Fibroblast of pulmonary artery (primary cell): ENCODE data around the gene USP31.

Experiments used
- DNase-seq: peaks from one replicate; pipeline ENCODE4 v3.0.0-alpha.2; 2010; ENCODE audit warnings: low read depth
- H3K4me3 ChIP-seq: replicated peaks from 2 replicates; pipeline ENCODE4 v1.5.1; 2011; ENCODE audit warnings: low read depth, mild to moderate bottlenecking, control low read depth, low read length, moderate library complexity
- TF ChIP-seq, protein P1 (sequence below): IDR thresholded peaks from 2 replicates; pipeline ENCODE4 v1.5.1; 2011; ENCODE audit warnings: mild to moderate bottlenecking, control low read depth, low read length, inconsistent platforms; ENCODE audit errors: missing control alignments

USP31 gene

DNA sequence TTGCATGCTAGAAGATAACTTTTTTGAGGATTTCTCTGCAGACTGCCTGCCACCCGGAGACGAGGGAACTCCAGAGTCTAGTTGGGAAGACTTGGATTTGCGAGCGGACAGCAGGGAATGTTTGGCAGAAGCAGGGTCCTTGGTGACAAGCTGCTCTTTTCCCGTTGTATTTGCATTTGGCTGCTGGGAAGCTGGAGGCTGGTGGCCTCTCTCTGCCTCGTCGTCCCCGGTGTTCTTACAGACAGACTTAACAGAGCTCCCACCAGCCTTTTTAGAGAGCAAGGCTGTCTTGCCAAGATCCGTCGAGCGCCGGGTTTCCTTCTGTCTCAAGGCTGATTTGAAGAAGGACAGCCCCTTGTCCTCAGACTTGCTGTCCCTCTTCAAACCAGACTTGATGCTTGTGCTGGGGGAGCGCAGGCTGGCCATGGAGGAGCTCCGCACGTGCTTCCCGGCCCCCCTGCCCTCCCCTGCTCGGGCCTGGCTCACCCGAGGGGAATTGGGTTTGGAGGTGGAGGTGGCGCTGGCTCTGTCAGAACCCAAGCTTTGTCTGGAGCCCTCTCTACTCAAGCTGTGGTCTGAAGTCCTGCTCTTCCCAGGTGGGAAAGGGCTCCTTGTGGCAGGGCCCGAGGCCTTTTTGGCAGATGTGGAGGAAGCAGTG lies 81.0 kb downstream of the USP31 start:
- H3K4me3 ChIP-seq, result no peak overlapping the region
- TF ChIP-seq, protein P1, sequence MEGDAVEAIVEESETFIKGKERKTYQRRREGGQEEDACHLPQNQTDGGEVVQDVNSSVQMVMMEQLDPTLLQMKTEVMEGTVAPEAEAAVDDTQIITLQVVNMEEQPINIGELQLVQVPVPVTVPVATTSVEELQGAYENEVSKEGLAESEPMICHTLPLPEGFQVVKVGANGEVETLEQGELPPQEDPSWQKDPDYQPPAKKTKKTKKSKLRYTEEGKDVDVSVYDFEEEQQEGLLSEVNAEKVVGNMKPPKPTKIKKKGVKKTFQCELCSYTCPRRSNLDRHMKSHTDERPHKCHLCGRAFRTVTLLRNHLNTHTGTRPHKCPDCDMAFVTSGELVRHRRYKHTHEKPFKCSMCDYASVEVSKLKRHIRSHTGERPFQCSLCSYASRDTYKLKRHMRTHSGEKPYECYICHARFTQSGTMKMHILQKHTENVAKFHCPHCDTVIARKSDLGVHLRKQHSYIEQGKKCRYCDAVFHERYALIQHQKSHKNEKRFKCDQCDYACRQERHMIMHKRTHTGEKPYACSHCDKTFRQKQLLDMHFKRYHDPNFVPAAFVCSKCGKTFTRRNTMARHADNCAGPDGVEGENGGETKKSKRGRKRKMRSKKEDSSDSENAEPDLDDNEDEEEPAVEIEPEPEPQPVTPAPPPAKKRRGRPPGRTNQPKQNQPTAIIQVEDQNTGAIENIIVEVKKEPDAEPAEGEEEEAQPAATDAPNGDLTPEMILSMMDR, result no peak
- no peak for DNase-seq

DNA sequence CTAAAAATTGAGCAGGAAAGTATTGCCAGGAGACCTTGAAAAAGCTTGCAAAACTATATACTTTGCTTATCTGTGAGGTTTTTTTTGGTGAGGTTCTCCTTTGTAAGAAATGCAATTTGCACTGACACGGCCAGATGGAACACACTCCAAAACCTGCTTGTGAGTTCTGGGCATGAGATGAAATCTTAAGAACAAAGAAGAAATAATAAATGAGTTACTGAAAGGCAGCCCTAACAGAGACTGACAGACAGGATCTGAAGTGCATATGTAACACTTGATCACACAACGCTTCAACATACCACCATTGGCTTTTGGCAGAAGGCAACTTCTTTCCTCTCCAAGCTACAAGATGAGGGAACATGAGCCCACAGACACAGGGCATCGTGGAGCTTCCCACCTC lies 82.6 kb downstream of the USP31 start:
- no peak overlapping the region for H3K4me3 ChIP-seq
- DNase-seq, result no peak
- TF ChIP-seq, protein P1, result no peak

DNA sequence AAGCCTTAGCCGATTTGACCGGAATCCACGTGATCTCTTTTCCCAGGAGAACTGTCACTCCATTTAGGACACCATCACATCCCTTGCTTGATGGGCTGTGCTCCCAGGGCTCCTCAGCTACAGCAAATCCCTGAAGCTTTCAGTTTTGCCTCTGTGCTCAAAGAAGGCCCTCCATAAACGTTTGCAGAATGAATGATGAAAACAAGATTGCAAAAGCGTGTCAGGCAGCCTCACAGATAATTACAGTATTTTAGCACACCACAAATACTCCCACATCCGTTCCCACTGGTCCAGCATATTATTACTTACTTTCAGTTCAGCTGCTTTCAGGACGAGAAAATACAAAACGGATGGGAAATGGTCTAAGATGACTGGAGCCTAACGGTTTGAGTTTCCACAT lies 84.6 kb downstream of the USP31 start:
- TF ChIP-seq, protein P1, result no peak
- DNase-seq, result peak; percentile 42
- no peak overlapping the region for H3K4me3 ChIP-seq

DNA sequence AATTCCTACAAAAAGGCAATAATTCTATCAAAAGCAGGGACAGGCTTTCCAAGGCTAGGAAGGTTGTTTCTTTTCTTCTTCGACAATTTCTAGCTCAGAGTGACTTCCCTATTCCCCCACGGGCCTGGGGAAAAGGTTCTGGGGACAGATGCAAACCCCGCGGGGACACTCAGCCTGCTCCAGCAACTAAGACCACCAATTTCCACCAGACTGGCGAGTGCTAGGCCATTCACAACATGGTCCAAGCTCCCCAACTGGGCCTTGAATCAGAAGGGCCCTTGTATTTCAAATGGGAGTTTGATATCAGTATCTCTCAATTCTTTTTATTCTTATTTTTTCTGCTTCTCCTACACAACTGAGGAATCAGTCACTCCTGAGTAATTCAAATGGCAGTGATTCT lies 86.7 kb downstream of the USP31 start:
- TF ChIP-seq, protein P1, result no peak
- no peak for DNase-seq
- H3K4me3 ChIP-seq, result no peak overlapping the region

DNA sequence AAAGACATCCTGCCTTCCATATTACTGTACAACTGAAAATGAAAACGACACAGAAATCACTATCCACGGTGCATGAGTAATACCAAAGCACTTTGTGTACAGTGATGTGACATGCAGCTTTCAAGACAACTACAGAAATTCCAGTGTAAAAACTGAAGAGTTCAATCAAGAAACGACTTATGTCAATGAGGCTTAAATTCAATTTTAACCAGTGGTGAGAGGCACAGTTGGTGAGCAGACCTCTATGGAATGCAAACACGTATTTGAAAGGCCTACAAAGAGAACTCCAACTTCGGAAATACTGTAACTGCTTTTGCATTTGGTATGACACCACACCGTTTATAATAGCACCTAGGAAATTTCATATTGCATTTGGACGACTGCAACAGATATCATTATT lies 87.6 kb downstream of the USP31 start:
- H3K4me3 ChIP-seq, result no peak overlapping the region
- no peak for DNase-seq
- TF ChIP-seq, protein P1, result no peak

DNA sequence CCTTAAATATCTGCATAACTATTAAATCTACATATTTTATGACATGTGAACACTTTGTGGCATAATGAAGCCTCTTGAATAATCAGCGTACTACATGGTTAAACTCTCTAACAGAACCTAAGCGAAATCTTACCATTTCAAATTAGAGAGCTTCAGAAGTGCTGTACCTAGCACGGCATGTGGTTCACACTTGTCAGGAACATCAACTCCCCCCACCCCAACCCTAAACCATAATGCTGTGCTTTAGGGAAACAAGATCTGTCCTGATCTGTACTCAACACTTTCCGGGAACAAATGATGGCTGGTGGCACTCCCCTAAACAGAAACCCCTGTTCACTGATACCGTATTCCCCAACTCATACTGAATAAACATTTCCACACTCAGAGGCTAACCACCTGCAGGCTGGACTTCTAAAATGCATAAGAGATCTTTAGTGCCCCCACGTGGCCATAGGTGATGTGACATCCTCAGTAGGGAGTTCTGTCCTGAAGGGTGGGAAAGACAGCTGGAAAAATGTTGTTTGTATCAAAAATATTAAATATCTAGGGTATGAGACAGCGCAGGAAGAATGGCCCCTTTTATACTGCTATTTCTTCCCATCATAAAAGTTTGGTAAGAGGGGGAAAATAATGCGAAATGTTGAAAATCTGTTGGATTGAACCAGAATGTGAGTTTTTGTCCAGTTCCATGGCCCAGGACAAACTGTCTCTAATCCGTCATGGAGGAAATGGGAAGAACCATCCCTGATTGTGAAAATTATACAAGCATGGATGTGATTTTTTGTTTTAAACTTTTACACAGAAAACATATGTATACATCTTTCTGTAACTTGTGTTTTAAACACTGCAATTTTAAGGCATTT lies 88.6 kb downstream of the USP31 start:
- H3K4me3 ChIP-seq, result no peak overlapping the region
- peak; percentile 82 for DNase-seq
- TF ChIP-seq, protein P1, result peak; percentile 93
